ENCODE data around the gene ANKK1.

ANKK1 gene

GRCh38 chr11:113365895-113366294 is 21.7 kb upstream of the ANKK1 start:
- no peak for DNase-seq (ENCODE audit: low read depth in 2 of 2)
- no peak overlapping the region for H3K4me3 ChIP-seq (replicated peaks in 1 of 2; ENCODE audit: low read depth in 2 of 2, low read length in 2 of 2)
- TF ChIP-seq CTCF (IDR thresholded peaks at IDR 0.05; ENCODE audit: low read depth, low read length), result no peak

- TF ChIP-seq CTCF (IDR thresholded peaks at IDR 0.05; ENCODE audit: low read depth, low read length), result no peak
- H3K4me3 ChIP-seq (replicated peaks in 1 of 2; ENCODE audit: low read depth in 2 of 2, low read length in 2 of 2), result no peak overlapping the region
- DNase-seq (ENCODE audit: low read depth in 2 of 2), result no peak
Observed at GRCh38 chr11:113369411-113369810, 18.2 kb upstream of the ANKK1 start.

- DNase-seq (ENCODE audit: low read depth in 2 of 2), result no peak
- no peak for TF ChIP-seq CTCF (IDR thresholded peaks at IDR 0.05; ENCODE audit: low read depth, low read length)
- H3K4me3 ChIP-seq (replicated peaks in 1 of 2; ENCODE audit: low read depth in 2 of 2, low read length in 2 of 2), result no peak overlapping the region
Observed at GRCh38 chr11:113370634-113371033, 16.9 kb upstream of the ANKK1 start.

- no peak for DNase-seq (ENCODE audit: low read depth in 2 of 2)
- no peak overlapping the region for H3K4me3 ChIP-seq (replicated peaks in 1 of 2; ENCODE audit: low read depth in 2 of 2, low read length in 2 of 2)
- TF ChIP-seq CTCF (IDR thresholded peaks at IDR 0.05; ENCODE audit: low read depth, low read length), result no peak
Observed at GRCh38 chr11:113372309-113372708, 15.3 kb upstream of the ANKK1 start.

GRCh38 chr11:113373306-113373705 is 14.3 kb upstream of the ANKK1 start:
- no peak for TF ChIP-seq CTCF (IDR thresholded peaks at IDR 0.05; ENCODE audit: low read depth, low read length)
- H3K4me3 ChIP-seq (replicated peaks in 1 of 2; ENCODE audit: low read depth in 2 of 2, low read length in 2 of 2), result no peak overlapping the region

GRCh38 chr11:113373981-113374560 is 13.5 kb upstream of the ANKK1 start:
- H3K4me3 ChIP-seq (replicated peaks in 1 of 2; ENCODE audit: low read depth in 2 of 2, low read length in 2 of 2), result no peak overlapping the region
- no peak for DNase-seq (ENCODE audit: low read depth in 2 of 2)
- TF ChIP-seq CTCF (IDR thresholded peaks at IDR 0.05; ENCODE audit: low read depth, low read length), result no peak

More at GRCh38 chr11:113373306-113373705, 14.3 kb upstream of the ANKK1 start:
- DNase-seq (ENCODE audit: low read depth in 2 of 2), result peak; percentile 22 to 79

GRCh38 chr11:113375402-113375801 is 12.2 kb upstream of the ANKK1 start:
- TF ChIP-seq CTCF (IDR thresholded peaks at IDR 0.05; ENCODE audit: low read depth, low read length), result no peak
- DNase-seq (ENCODE audit: low read depth in 2 of 2), result no peak
- H3K4me3 ChIP-seq (replicated peaks in 1 of 2; ENCODE audit: low read depth in 2 of 2, low read length in 2 of 2), result no peak overlapping the region

All from cardiac fibroblast (primary cell).